Loucy (cell line): Measurements from ENCODE around the gene GGCX.

Experiments
- H2AFZ ChIP-seq: fragments of 200-600 bp; sonication (generic); 2 replicates; pipeline ENCODE4 v1.6.0; 2016; ENCODE audit warnings: antibody characterized with exemption, mild to moderate bottlenecking, low read length, moderate library complexity
- H3F3A ChIP-seq: fragments of 200-600 bp; 2 replicates; pipeline ENCODE4 v1.6.0; 2016; ENCODE audit warnings: antibody characterized with exemption, low read depth, mild to moderate bottlenecking
- H3K27me3 ChIP-seq: fragments of 200-600 bp; sonication (generic); 2 replicates; pipeline ENCODE4 v1.6.1; 2014; ENCODE audit warnings: low read length, mild to moderate bottlenecking; ENCODE audit not compliant: insufficient read depth, poor library complexity, severe bottlenecking
- H3K36me3 ChIP-seq: fragments of 200-600 bp; sonication (generic); 2 replicates; pipeline ENCODE4 v1.6.1; 2016; ENCODE audit warnings: low read length; ENCODE audit not compliant: insufficient read depth
- H3K4me1 ChIP-seq: fragments of 200-600 bp; sonication (generic); 2 replicates; pipeline ENCODE4 v1.5.1; 2014; ENCODE audit warnings: low read length, mild to moderate bottlenecking; ENCODE audit not compliant: insufficient read depth, poor library complexity, severe bottlenecking
- H3K4me2 ChIP-seq: fragments of 200-600 bp; sonication (generic); 2 replicates; pipeline ENCODE4 v1.6.0; 2014; ENCODE audit warnings: antibody characterized with exemption, low read length, low read depth, mild to moderate bottlenecking; ENCODE audit not compliant: poor library complexity, severe bottlenecking
- H3K4me3 ChIP-seq: fragments of 200-600 bp; sonication (generic); 2 replicates; pipeline ENCODE4 v1.5.1; 2014; ENCODE audit warnings: low read length, mild to moderate bottlenecking, mixed read lengths; ENCODE audit not compliant: poor library complexity, severe bottlenecking
- H3K79me2 ChIP-seq: fragments of 200-600 bp; sonication (generic); 2 replicates; pipeline ENCODE4 v1.6.1; 2014; ENCODE audit warnings: low read length; ENCODE audit not compliant: insufficient read depth
- H3K9ac ChIP-seq: fragments of 200-600 bp; sonication (generic); 2 replicates; pipeline ENCODE4 v1.6.0; 2014; ENCODE audit warnings: mild to moderate bottlenecking, low read depth, low read length, moderate library complexity; ENCODE audit not compliant: poor library complexity, severe bottlenecking
- H3K9me2 ChIP-seq: fragments of 200-600 bp; sonication (generic); replicated peaks from 2 replicates; pipeline ENCODE4 v1.6.1; 2016; ENCODE audit warnings: low read depth, low read length, mixed read lengths
- H3K9me3 ChIP-seq: fragments of 200-600 bp; sonication (generic); 2 replicates; pipeline ENCODE4 v1.6.1; 2014; ENCODE audit warnings: mild to moderate bottlenecking, antibody characterized with exemption, low read length, low read depth; ENCODE audit not compliant: insufficient read depth
- H4K20me1 ChIP-seq: fragments of 200-600 bp; sonication (generic); 2 replicates; pipeline ENCODE4 v1.6.0; 2014; ENCODE audit warnings: antibody characterized with exemption, low read length, mild to moderate bottlenecking; ENCODE audit not compliant: insufficient read depth, poor library complexity, severe bottlenecking
- CTCF ChIP-seq: fragments of 200-600 bp; sonication (generic); conservative IDR thresholded peaks from 2 replicates; pipeline ENCODE4 v1.5.1; 2014; ENCODE audit warnings: mild to moderate bottlenecking, antibody characterized with exemption, low read length
- EZH2phosphoT487 ChIP-seq: fragments of 200-600 bp; IDR thresholded peaks from 2 replicates; pipeline ENCODE4 v1.6.1; 2018; ENCODE audit warnings: antibody characterized with exemption, mild to moderate bottlenecking, moderate library complexity, borderline replicate concordance

The GGCX gene

DNA sequence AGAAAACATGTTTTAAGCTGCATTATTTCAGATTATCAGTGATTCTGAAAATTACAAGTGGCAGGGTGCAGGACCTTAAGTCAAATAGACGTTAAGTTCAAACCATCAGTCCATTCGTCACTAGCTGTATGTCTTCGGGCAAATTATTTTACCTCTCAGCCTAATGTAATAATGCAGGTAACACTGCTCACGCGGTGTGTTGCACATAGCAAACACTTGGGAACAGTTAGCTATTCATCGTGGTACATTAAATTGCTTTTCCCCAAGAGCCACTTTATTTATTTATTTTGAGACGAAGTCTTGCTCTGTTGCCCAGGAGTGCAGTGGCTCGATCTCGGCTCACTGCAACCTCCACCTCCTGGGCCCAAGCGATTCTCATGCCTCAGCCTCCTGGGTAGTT, 12.2 kb downstream of the GGCX start:
- Histone ChIP-seq H3F3A (peaks cover 32% of the 10 kb centered on the region), H3K79me2 (peaks cover 8% of the 10 kb centered on the region; the same call in 1 of the 2 replicates), H3K36me3 (peaks cover 67% of the 10 kb centered on the region), H3K27me3 (no peaks in the 10 kb centered on the region), H3K9me3 (no peaks in the 10 kb centered on the region), H3K4me3 (no peak overlapping the region), H4K20me1 (peaks cover 27% of the 10 kb centered on the region), H3K9ac (no peak overlapping the region), H3K4me2 (no peak overlapping the region), H3K9me2 (no peaks in the 10 kb centered on the region), H3K4me1 (peaks cover 4% of the 10 kb centered on the region), H2AFZ (no peak overlapping the region)
- no peak for TF ChIP-seq EZH2phosphoT487
- TF ChIP-seq CTCF: no peak

DNA sequence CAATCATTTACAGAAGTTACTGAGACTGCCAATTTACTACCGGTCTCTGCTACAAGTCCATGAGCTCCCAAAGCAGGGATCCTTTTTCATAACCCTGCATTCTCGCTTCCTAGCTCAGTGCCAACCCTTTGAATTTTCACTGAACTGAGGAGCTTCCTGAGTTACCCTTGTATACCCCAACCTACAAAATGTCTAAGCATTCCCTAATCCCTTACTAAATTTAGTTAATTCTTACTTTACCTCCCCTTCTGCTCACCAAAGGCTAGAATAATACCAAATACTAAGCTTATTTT, 12.7 kb downstream of the GGCX start:
- no peaks in the 10 kb centered on the region for H3K9me2 ChIP-seq
- TF ChIP-seq CTCF: no peak
- no peak for TF ChIP-seq EZH2phosphoT487
- no peak overlapping the region for H3K4me2 ChIP-seq
- H3F3A ChIP-seq: peaks cover 32% of the 10 kb centered on the region
- no peaks in the 10 kb centered on the region for H3K9me3 ChIP-seq
- no peak overlapping the region for H2AFZ ChIP-seq
- H3K9ac ChIP-seq: no peak overlapping the region
- H3K27me3 ChIP-seq: no peaks in the 10 kb centered on the region
- peaks cover 4% of the 10 kb centered on the region for H3K4me1 ChIP-seq
- H4K20me1 ChIP-seq: peaks cover 30% of the 10 kb centered on the region
- H3K36me3 ChIP-seq: peaks cover 68% of the 10 kb centered on the region
- H3K79me2 ChIP-seq: peaks cover 14% of the 10 kb centered on the region; the same call in 1 of the 2 replicates
- no peak overlapping the region for H3K4me3 ChIP-seq

DNA sequence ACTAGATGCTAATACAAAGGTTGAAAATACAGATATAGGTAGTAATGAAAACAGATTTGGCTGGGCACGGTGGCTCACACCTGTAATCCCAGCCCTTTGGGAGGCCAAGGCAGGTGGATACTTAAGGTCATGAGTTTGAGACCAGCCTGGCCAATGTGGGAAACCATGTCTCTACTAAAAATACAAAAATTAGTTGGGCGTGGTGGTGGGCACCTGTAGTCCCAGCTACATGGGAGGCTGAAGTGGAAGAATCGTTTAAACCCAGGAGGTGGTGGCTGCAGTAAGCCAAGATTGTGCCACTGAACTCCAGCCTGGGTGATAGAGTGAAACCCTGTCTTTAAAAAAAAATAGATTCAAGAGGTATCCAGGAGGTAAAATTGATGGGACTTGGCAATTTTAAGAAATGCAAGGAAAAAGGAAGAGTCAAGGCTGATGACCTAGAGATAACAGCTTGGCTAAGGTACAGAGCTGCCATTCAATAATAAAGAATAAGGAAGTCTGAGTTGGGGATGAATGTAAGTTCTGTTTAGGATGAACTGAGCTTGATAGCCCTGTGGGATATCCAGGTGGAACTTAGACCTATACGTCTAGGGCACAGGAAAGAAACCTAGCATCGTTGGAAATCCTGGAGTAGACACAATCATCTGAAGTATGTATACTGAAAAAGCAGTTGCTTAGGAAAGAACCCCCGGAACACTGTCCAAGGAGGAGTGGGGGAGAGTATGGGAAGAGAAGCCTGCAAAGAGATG, 13.3 kb downstream of the GGCX start:
- peaks cover 6% of the 10 kb centered on the region for H3K4me1 ChIP-seq
- H3K27me3 ChIP-seq: no peaks in the 10 kb centered on the region
- H4K20me1 ChIP-seq: peaks cover 35% of the 10 kb centered on the region
- no peak overlapping the region for H3K4me2 ChIP-seq
- H3K9ac ChIP-seq: no peak overlapping the region
- peaks cover 34% of the 10 kb centered on the region for H3F3A ChIP-seq
- H2AFZ ChIP-seq: no peak overlapping the region
- no peak overlapping the region for H3K4me3 ChIP-seq
- H3K79me2 ChIP-seq: peaks cover 19% of the 10 kb centered on the region
- H3K9me2 ChIP-seq: no peaks in the 10 kb centered on the region
- H3K36me3 ChIP-seq: peaks cover 70% of the 10 kb centered on the region
- H3K9me3 ChIP-seq: no peaks in the 10 kb centered on the region
- TF ChIP-seq CTCF: no peak
- TF ChIP-seq EZH2phosphoT487: no peak
